ENCODE measurements around the gene EMC9.

- TF ChIP-seq POLR2AphosphoS5 (IDR thresholded peaks at IDR 0.05; ENCODE audit: low read depth, low read length): no peak
- TF ChIP-seq POLR2A (IDR thresholded peaks at IDR 0.05; ENCODE audit: low read depth, low read length): no peak
Measured at GRCh38 chr14:24127673-24128072, 13.7 kb downstream of the EMC9 start.

All from GM12892 (cell line).